Adipose tissue (tissue), 3 donors: ENCODE results near the gene LNPEP. TPM values are rescaled to one million over a fixed set of nuclear protein-coding genes. Genes with fewer than 3 reads are reported as not detected.
"Not testable (repeated sequence)": the region's sequence is repeated elsewhere in the genome, so short reads cannot be mapped to it uniquely, and the experiment has no call there.

ENCODE experiments used
- H3K27ac ChIP-seq: one replicate; pipeline ENCODE4 v1.5.1; 2013; ENCODE audit warnings: low read depth, low read length
- WGBS, 3 donors: extraction: QIAGEN DNeasy Blood & Tissue Kit; methylation state at CpG; one replicate each; pipeline ENCODE4 v1.1.7; 2013; 5-methylcytosine and 5-hydroxymethylcytosine counted together
- polyA plus RNA-seq, 3 donors: library from polyadenylated mRNA; stranded (reverse); fragments of 200-250 nt; gene quantifications; one replicate each; pipeline ENCODE4 v1.2.3, GENCODE V29; 2013
- donor health status: healthy with polysubstance abuse.
- donor health status: Bipolar disorder and iron deficiency.
- donor health status: healthy.

Gene LNPEP
- polyA plus RNA-seq, 3 donors: 2.9 to 11.0 (median 3.1) TPM

DNA sequence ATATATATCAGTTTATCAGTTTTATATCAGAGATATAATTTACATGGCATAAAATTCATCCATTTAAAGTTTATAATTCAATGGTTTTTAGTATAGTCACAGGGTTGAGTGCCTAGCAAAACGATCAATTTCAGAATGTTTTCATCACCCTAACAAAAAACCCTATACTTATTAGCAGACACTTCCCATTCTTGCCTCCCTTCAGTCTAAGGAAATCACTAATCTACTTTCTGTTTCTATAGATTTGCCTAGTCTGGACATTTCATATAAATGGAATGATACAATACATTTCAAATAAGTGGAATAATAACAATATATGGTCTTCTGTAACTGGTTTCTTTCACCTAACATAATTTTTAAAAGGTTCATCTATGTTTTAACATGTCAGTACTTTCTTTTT lies 9.6 kb upstream of the LNPEP start:
- 76 to 85% (median 85%) methylated on average over 1 of the region's 1 CpG for WGBS, 3 donors

DNA sequence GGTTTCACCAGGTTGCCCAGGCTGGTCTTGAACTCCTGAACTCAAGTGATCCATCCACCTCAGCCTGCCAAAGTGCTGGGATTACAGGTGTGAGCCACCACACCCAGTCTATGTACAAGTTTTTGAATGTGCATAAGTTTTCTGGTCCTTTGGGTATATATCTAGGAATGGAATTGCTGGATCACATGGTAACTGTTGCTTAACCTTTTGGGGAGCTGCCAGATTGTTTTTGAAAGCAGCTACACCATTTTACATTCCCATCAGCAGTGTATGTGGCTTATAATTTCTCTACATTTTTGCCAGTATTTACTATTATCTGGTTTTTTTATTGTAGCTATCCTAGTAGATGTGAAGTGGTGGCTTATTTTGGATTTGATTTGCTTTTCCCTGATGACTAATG lies 8.9 kb upstream of the LNPEP start:
- H3K27ac ChIP-seq: no peak overlapping the region

More for the DNA sequence above, 9.6 kb upstream of the LNPEP start:
- no peak overlapping the region for H3K27ac ChIP-seq

DNA sequence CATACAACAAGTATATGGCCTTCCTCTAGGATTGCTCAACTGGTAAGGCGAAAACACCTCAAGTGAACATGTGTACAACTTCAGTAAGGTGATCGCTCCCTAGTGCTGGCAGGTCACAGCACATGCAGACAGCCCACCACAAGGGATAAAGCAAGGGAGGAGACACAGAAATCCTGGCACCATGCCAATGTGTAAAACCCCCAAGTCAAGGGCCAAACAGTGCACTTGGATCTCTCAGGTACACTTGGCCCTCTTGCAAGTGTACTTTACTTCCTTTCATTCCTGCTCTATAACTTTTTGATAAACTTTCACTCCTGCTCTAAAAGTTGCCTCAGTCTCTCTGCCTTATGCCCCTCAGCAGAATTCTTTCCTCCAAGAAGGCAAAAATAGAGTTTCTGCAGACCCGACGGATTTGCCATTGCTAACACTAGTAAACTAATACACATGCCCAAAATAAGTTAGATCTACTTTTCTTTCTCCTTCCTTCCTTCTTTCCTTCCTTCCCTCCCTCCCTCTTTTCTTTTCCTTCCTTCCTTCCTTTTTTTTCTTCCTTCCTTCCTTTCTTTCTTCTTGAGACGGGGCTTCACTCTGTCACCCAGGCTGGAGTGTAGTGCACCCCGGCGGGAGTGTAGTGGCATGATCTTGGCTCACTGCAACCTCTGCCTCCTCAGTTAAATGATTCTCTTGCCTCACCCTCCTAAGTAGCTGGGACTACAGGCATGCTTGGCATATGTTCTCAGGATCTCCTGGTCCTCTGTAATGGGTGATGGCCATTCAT lies 6.8 kb upstream of the LNPEP start:
- H3K27ac ChIP-seq: no peak overlapping the region
- WGBS, 3 donors: 86 to 88% (median 87%) methylated on average over 7 of the region's 7 CpGs

DNA sequence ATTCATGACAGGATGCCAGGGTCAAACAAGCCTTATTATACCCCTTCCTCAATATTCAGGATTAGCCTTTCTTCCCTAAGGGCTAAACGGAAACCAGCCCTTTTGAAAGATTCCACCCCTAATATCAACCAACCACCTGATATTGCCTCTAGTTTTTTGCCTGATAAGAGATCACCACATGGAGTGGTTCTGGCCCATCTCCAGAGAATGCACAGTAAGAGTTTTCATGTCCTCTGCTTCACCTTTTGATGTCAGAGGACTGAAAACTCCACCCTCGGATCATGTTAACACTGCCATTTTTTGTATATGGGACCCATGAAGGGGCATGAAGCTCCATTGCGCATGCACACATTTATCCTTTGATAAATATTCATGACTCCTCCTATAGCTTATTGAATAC lies 5.8 kb upstream of the LNPEP start:
- no peak overlapping the region for H3K27ac ChIP-seq
- 86 to 92% (median 91%) methylated on average over 3 of the region's 3 CpGs for WGBS, 3 donors

DNA sequence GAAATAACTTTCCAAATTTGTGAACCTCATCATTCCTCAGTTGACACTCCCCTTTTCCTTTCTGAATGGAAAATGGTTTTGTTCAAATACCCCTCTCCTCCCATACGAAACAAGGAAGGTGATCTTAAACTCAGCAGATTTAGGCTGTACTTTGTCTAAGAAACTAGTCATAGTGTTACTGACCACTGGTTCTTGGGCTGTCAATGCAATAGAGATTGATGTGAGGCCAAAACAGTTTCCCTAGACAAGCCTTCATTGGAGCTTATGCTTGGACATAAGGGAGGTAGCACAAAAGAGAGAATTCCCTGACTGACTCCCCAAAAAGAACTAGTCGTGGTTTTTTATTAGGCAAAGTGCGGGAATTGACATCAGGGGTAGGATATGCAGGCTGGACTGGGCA lies 5.3 kb upstream of the LNPEP start:
- no peak overlapping the region for H3K27ac ChIP-seq
- WGBS, 3 donors: 96 to 97% (median 97%) methylated on average over 3 of the region's 3 CpGs

DNA sequence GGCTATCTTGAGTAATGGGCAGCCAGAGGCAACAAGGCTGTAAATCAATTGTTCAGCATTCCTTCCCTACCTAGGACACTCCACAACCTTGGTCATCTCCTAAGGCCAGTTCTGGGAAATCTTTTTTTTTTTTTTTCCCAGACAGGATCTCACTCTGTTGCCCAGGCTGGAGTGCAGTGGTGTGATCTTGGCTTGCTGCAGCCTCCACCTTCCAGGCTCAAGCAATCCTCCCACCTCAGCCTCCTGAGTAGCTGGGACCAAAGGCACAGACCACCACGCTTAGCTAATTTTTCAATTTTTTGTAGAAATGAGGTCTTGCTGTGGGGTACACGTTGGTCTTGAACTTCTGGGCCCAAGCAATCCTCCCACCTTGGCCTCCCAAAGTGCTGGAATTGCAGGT lies 4.8 kb upstream of the LNPEP start:
- H3K27ac ChIP-seq: not testable (repeated sequence)
- WGBS, 3 donors: 92 to 97% (median 96%) methylated on average over 2 of the region's 2 CpGs

DNA sequence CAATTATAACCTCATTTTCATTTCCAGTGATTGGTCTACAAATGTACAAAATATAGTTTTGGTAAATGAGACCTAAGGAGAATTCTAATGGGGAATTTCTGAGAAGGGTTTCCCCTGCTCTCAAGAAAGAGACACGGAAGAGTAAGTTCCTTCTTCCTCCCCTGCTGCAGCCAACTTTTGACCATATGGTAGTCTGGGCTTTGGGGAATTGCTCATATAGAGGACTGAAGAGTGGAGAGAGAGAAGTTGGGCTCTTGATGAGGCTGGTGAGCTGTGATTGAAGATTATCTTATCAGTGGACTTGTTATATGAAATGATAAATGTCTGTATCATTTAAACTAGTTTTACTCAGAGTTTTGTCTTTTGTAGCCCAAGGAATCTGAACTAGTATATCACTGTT lies 4.3 kb upstream of the LNPEP start:
- WGBS, 3 donors: 33 to 76% (median 41%) methylated on average over 1 of the region's 1 CpG
- no peak overlapping the region for H3K27ac ChIP-seq

DNA sequence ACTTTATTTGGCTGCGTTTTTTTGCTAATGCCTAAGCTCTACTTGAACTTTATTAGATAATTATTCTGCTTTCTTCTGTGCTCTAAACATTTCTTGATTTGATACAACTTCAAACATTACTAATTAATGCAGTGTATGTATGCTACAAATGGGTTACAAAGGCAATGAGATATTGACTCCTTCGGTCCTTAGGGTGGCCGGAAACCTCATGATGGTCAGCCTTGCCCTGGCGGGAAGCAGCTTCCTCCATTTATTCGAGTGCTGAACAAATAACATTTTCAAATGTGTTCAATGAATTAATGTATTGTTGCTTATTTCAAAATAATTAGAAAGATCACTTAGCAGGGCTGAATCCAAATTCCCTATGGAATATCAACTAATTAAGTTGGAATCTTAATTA lies 3.9 kb upstream of the LNPEP start:
- WGBS, 3 donors: 78 to 85% (median 82%) methylated on average over 5 of the region's 5 CpGs
- H3K27ac ChIP-seq: no peak overlapping the region

DNA sequence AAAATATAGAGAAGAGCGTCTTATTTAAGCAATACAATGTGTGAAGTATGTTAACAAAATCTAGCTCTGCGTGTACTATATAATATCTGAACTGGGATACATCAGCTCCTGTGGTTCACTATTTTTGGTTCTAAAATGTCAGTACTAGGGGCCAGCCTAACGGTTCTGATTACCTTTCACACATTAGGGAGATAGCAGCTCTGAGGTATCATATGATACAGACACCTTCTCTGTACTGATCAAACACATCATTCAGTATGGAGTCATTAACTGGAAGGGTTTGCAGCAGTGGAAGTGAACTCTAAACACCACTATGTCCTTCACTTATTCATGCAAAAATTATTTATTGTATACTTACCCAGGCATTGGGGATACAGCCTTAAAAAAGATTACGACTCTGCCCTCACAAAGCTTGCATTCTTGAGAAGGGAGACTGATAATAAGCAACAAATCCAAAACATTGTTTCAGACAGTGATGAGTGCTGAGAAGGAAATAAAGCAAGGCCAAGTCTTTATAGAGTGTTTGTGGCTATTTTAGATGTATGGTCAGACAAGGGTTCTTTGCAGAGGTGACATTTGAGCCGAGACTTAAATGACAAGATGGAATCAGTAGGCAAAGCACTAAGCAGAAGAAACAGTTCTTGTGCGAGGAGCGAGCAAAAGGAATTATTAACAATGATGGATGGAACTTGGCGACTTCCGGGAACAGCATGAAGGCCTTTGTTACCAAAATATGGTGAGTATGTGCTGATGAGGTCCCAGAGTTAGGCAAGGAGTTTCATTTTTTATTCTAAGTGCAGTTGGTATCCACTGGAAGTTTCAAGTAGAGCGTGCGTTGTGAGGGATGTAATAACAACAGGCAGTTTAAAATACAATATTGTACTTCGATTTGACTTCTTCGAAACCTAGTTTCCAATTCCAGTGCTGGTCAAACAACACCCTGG lies 1.8 kb upstream of the LNPEP start:
- peak overlapping the region; percentile 82 for H3K27ac ChIP-seq
- 14 to 16% (median 14%) methylated on average over 13 of the region's 13 CpGs for WGBS, 3 donors

DNA sequence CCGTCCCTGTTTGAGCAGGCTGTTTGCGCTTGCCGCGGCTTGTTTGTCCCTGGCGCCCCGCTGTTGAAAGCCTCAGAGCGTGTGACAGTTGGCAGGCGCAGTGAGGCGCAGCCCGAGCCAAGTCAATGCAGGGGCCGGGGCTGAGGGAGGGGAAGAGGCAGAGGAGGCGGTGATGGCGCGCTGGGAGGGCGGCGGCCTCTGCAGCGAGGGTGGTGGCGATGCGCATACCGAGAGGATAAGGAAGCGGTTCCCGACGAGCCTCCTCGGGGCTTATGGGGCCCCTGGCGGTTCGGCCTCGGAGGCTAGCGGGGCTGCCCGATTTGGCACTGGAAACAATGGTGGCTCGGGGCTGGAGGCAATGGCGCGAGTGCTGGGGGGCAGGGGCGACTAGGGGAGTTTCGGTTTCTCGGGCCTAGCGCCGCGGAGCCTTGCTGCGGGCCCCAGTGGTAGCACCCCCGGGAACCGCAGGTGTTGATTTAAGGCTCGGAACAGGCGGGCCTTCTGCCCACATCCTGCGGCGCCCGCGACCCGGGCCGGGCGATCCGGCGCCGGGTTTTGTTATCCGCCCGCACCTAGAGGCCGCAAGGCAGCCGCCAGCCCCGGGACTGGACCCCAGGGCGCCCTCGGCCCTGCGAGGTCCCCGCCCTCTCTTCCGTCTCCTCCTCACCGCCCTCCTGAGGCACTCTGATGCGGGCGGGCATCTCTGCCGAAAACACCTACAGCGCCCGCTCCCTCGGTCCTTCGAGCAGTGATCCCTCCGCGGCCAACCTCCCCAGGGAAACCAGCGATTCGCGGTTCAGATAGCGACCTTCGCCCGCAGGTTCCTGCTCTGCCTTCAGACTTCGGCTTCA lies 947 bp upstream of the LNPEP start:
- WGBS, 3 donors: 0 to 1% (median 0%) methylated on average over 69 to 80 of the region's 80 CpGs
- peak overlapping the region; percentile 82 for H3K27ac ChIP-seq

DNA sequence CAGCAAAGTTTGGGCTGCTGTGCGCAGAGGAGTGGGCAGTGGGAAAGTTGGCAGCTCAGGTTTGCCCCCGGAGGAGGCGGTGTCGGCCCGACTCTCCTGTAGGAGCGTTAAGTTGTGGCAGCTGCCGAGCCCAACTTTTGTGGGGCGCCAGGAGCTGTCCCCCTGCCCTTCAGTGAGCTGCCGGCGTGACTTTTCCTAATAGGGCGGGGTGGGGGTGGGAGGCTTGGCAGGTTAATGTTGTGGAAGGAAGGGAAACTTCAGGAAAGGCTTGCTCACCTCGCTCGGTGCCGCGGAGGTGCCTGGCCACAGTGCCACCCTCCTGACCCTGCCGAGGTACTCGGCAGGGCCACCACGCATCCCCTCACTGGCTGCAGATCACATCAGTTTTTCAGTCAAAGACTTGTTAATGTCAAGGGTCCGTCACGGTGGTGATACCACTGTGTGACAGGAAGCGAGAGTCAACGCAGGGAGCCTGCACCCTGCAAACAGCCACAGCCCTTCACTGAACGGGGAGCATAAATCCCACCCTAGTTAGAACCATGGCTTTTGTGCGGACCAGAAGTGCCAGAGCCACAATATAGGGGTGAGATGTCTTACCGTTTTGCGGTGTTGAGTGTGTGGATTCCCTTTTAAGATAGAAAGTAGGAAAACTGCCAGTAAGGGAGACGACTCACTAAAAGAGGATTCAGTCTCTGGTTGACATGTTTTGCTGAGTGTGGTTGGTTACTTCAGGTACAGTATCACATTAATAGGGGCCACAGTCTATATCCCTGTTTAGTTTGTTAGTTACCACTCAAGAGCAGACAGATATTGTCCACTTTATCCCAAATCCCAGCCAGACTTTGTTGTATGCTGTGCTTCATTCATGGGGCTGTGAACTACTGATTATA lies 796 bp downstream of the LNPEP start:
- WGBS, 3 donors: 0% methylated on average over 25 to 27 of the region's 27 CpGs
- peak overlapping the region; percentile 62 for H3K27ac ChIP-seq

DNA sequence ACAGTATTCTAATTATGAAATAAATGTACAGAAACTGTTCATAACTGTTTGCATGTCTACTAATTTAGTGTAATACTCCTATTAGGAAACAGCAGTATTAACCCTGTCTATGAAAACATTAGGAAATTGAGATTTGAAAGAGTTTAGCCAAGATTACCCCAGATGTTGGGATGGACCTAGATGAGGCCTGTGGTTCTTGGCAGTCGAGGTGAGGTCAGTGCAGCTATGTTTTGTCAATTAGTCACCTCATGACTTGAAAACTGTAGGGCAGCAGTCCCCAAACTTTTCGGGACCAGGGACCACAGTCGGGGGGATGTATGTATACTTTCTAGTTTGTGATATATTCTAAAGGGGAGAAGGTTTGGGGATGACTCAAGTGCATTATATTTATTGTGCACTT lies 4.7 kb downstream of the LNPEP start:
- no peak overlapping the region for H3K27ac ChIP-seq
- WGBS, 3 donors: 77 to 87% (median 85%) methylated on average over 3 of the region's 3 CpGs

DNA sequence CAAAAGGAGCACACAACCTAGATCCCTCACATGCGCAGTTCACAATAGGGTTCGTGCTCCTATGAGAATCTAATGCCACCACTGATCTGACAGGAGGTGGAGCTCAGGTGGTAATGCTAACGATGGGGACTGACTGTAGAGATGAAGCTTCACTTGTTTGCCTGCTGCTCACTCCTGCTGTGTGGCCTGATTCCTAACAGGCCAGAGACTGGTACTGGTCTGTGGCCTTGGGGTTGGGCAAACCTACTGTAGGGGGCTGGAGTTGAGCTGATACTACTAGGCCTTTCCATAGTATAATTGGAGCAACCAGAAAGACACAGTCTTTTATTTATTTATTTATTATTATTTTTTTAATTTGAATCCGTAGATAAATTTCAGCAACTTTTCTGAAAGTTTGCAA lies 5.3 kb downstream of the LNPEP start:
- 59 to 91% (median 90%) methylated on average over 4 of the region's 4 CpGs for WGBS, 3 donors
- no peak overlapping the region for H3K27ac ChIP-seq

DNA sequence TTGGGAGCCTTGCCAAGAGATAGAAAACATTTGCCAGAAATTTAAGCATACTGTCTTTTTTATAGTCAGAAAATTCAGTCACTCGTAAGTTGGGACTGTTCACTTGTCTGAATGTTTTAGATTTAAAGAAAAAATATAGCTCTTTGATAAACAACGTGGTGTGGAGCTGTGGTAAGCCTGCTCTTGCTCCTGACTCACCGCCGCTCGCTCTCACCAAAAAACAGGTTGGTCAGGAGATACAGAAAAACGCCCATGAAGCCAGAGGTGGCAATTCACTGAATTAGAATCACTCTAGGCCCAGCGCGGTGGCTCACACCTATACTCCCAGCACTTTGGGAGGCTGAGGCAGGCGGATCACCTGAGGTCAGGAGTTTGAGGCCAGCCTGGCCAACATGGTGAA lies 6.2 kb downstream of the LNPEP start:
- H3K27ac ChIP-seq: no peak overlapping the region
- 93 to 96% (median 96%) methylated on average over 9 of the region's 9 CpGs for WGBS, 3 donors

DNA sequence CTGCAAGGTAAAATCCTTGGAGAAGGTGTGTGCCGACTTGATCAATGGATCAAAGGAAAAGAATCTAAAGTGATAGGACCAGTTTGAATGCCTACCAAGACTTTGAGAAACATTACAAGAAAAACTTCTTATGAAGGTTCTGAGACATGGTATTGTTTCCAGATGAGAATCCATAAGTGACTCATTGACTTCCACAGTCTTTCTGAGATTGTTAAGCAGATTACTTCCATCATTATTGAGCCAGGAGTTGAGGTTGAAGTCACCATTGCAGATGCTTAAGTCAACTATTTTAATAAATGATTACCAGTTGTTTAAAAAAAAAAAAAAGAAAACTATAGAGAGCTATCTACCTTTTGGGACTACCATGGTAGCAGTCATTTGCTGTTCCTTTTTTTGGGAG lies 7.0 kb downstream of the LNPEP start:
- no peak overlapping the region for H3K27ac ChIP-seq
- 87 to 100% (median 95%) methylated on average over 1 of the region's 1 CpG for WGBS, 3 donors

DNA sequence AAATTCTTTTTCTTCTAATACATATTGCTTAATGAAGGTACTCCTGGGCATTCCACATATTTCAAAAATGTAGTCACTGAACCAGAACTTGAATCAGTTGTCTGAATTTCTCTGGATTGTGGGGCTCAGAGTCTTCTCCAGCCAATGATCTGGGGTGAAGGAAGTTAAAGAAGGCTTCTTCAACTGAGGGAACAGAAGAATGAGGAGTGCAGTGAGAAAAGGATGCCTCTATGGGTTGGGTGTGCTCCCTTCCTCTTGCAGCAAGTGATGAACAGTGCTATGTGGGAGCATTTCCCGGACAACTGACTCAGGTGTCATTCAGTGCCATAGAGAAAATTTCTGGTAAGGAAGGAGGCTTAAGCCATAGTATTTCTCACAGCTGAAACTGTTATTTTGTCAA lies 7.9 kb downstream of the LNPEP start:
- WGBS, 3 donors: 89 to 98% (median 90%) methylated on average over 1 of the region's 1 CpG

DNA sequence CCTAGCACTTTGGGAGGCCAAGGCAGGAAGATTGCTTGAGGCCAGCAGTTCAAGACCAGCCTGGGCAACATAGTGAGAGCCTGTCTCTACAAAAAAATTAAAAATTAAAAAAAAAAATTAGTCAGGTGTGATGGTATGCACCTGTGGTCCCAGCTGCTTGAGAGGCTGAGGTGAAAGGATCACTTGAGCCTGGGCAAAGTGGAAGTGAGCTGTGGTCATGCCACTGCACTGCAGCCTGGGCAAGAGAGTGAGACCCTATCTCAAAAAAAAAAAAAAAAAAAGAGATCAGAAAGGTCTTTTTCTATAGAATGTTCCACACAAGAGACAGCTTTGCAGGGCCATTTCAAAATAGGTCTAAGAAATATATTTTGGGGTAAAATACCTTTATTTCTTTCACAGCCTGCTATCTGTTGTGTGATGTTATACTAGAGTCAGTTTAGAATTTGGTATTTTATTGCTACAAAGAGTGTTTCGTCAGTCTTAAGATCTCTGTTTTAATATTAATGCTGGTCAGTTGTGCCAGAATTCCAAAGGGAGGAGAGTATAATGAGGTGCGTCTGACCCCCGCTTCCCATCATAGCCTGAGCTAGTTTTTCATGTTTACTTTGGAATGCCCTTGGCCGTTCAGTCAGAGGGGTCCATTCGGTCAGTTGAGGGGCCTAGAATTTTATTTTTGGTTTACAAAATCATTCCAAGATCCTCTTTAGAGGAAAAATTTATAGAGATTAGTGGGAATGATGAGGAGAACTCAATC lies 9.4 kb downstream of the LNPEP start:
- WGBS, 3 donors: 47 to 95% (median 95%) methylated on average over 5 of the region's 5 CpGs
- H3K27ac ChIP-seq: no peak overlapping the region

More for the DNA sequence above, 7.9 kb downstream of the LNPEP start:
- H3K27ac ChIP-seq: no peak overlapping the region
